Kasumi-1 (cell line): ENCODE results near the gene TJP3.

Experiments
- DNase-seq, 2 experiments: peaks; one replicate each; lab custom pipeline; 2025; lab: John Stamatoyannopoulos, UW

The TJP3 gene

GRCh38 chr19:3766520-3766919, 58.3 kb downstream of the TJP3 start:
- DNase-seq: peak in 1 of 2 experiments; percentile 14

- no peak for DNase-seq
These were observed 58.9 kb downstream of the TJP3 start for GRCh38 chr19:3767050-3767449.

GRCh38 chr19:3768015-3768747, 60.0 kb downstream of the TJP3 start:
- no peak for DNase-seq

GRCh38 chr19:3768748-3769099, 60.5 kb downstream of the TJP3 start:
- DNase-seq: no peak

- no peak for DNase-seq
These were observed 61.3 kb downstream of the TJP3 start for GRCh38 chr19:3769494-3769893.

GRCh38 chr19:3770136-3770999, 62.2 kb downstream of the TJP3 start:
- DNase-seq: no peak

- no peak for DNase-seq
These were observed 63.1 kb downstream of the TJP3 start for GRCh38 chr19:3771000-3771905.

- DNase-seq: no peak
These were observed 63.8 kb downstream of the TJP3 start, which contains the start of gene RAX2 for GRCh38 chr19:3771906-3772455. Gene RAX2, minus strand, starts transcription at chr19:3772228. Its CDS starts 486 bp downstream, at chr19:3771742.

- no peak for DNase-seq
These were observed 65.8 kb downstream of the TJP3 start for GRCh38 chr19:3773814-3774515.

- no peak for DNase-seq
These were observed 66.6 kb downstream of the TJP3 start for GRCh38 chr19:3774621-3775373.

GRCh38 chr19:3775374-3775711, 67.2 kb downstream of the TJP3 start:
- DNase-seq: no peak

GRCh38 chr19:3775831-3776230, 67.6 kb downstream of the TJP3 start:
- DNase-seq: no peak

- DNase-seq: no peak
These were observed 68.4 kb downstream of the TJP3 start for GRCh38 chr19:3776479-3777040.

GRCh38 chr19:3778104-3778867, 70.1 kb downstream of the TJP3 start:
- DNase-seq: no peak

- no peak for DNase-seq
These were observed 70.9 kb downstream of the TJP3 start for GRCh38 chr19:3778899-3779723.

GRCh38 chr19:3780786-3781304, 72.7 kb downstream of the TJP3 start:
- DNase-seq: no peak

- no peak for DNase-seq
These were observed 73.4 kb downstream of the TJP3 start for GRCh38 chr19:3781603-3782002.

- DNase-seq: no peak
These were observed 74.1 kb downstream of the TJP3 start for GRCh38 chr19:3782330-3782729.
